ENCODE measurements around the gene ADARB2.
A peak's percentile ranks its signal among the peaks of the same experiment; 100 is the strongest.

ADARB2 gene

GRCh38 chr10:1149793-1150637, 587.3 kb downstream of the ADARB2 start:
- DNase-seq (ENCODE audit: extremely low spot score), result no peak
- POLR2A ChIA-PET, result no interaction called here
- CTCF ChIA-PET, result interaction anchor here (1.1 kb wide), 1 partner anchor 12 kb away, joined by 3 read pairs; no protein-coding TSS in a partner anchor
- TF ChIP-seq CTCF (IDR thresholded peaks at IDR 0.05; ENCODE audit: control extremely low read depth, extremely low read depth, low read depth, missing control alignments), result no peak

GRCh38 chr10:1148855-1149605, 588.3 kb downstream of the ADARB2 start:
- ChIA-PET POLR2A (no interaction called here), CTCF (interaction anchor here (1.1 kb wide), 1 partner anchor 13 kb away, joined by 3 read pairs; no protein-coding TSS in a partner anchor)
- no peak for TF ChIP-seq CTCF (IDR thresholded peaks at IDR 0.05; ENCODE audit: control extremely low read depth, extremely low read depth, low read depth, missing control alignments)
- no peak for DNase-seq (ENCODE audit: extremely low spot score)

GRCh38 chr10:1147810-1148209, 589.5 kb downstream of the ADARB2 start:
- no peak for TF ChIP-seq CTCF (IDR thresholded peaks at IDR 0.05; ENCODE audit: control extremely low read depth, extremely low read depth, low read depth, missing control alignments)
- ChIA-PET CTCF (no interaction called here), POLR2A (no interaction called here)
- DNase-seq (ENCODE audit: extremely low spot score), result no peak

GRCh38 chr10:1142596-1142995, 594.7 kb downstream of the ADARB2 start:
- TF ChIP-seq CTCF (IDR thresholded peaks at IDR 0.05; ENCODE audit: control extremely low read depth, extremely low read depth, low read depth, missing control alignments), result peak; percentile 13
- ChIA-PET POLR2A (no interaction called here), CTCF (interaction anchor here (1.4 kb wide), 1 partner anchor 11 kb away, joined by 5 read pairs; no protein-coding TSS in a partner anchor)
- no peak for DNase-seq (ENCODE audit: extremely low spot score)

- TF ChIP-seq CTCF (IDR thresholded peaks at IDR 0.05; ENCODE audit: control extremely low read depth, extremely low read depth, low read depth, missing control alignments), result no peak
- POLR2A ChIA-PET, result no interaction called here
- DNase-seq (ENCODE audit: extremely low spot score), result no peak
- CTCF ChIA-PET, result interaction anchor here (1.4 kb wide), 1 partner anchor 10 kb away, joined by 5 read pairs; no protein-coding TSS in a partner anchor
These were observed 595.6 kb downstream of the ADARB2 start for GRCh38 chr10:1141701-1142100.

GRCh38 chr10:1141261-1141660, 596.1 kb downstream of the ADARB2 start:
- TF ChIP-seq CTCF (IDR thresholded peaks at IDR 0.05; ENCODE audit: control extremely low read depth, extremely low read depth, low read depth, missing control alignments), result no peak
- CTCF ChIA-PET, result interaction anchor here (1.3 to 1.4 kb wide), 2 partner anchors 9 to 13 kb away, joined by 3 to 5 read pairs; no protein-coding TSS in a partner anchor
- POLR2A ChIA-PET, result no interaction called here
- no peak for DNase-seq (ENCODE audit: extremely low spot score)

All from GM10248 (cell line).